GM12878 (cell line): Measurements from ENCODE around the gene TMEM229B. TPM values are rescaled to one million over a fixed set of nuclear protein-coding genes. Genes with fewer than 3 reads are reported as not detected.

ENCODE experiments used
- ATAC-seq: fragments of 200-7000 bp; cut with Tn5 transposase; 3 replicates; pipeline ENCODE4 v1.9.1; 2020; ENCODE audit warnings: mild to moderate bottlenecking, moderate library complexity
- BruUV-seq: library from RNA; stranded (reverse); fragments of 400-500 nt; replicated peaks from 2 replicates; lab custom pipeline; 2021; lab: Mats Ljungman, UMichigan
- CTCF ChIA-PET: fragments of 300-600 bp; sonication (Branson Sonifier 250); formaldehyde crosslinking; extraction: SDS; loops from one replicate; lab custom pipeline; 2021; ENCODE audit warnings: inconsistent platforms; lab: Yijun Ruan, JAX
- POLR2A ChIA-PET: fragments of 350-600 bp; formaldehyde crosslinking; extraction: SDS; loops from one replicate; lab custom pipeline; 2021; ENCODE audit warnings: inconsistent platforms; lab: Charles Lee
- RAD21 ChIA-PET: fragments of 300-600 bp; sonication (Branson Sonifier 250); formaldehyde crosslinking; loops from one replicate; lab custom pipeline; 2023; ENCODE audit warnings: antibody characterized with exemption; ENCODE audit not compliant: unreplicated experiment; lab: Charles Lee
- SMC1A ChIA-PET: fragments of 300-600 bp; sonication (Branson Sonifier 250); formaldehyde crosslinking; loops from one replicate; lab custom pipeline; 2023; ENCODE audit not compliant: unreplicated experiment, uncharacterized antibody; lab: Charles Lee
- DNase-seq: peaks from one replicate; pipeline ENCODE4 v3.0.0-alpha.2; 2011; ENCODE audit warnings: low read depth, low spot score
- FAIRE-seq: peaks from 3 replicates; lab custom pipeline; 2011; peaks lifted over from hg19 to GRCh38; lab: Jason Lieb, UNC
- H2AFZ ChIP-seq: 2 replicates; pipeline ENCODE4 v1.6.0; 2011; ENCODE audit warnings: low read depth, low read length, control low read depth; ENCODE audit not compliant: control insufficient read depth
- H3K27ac ChIP-seq: 2 replicates; pipeline ENCODE4 v1.5.1; 2011; ENCODE audit warnings: control low read depth; ENCODE audit not compliant: control insufficient read depth, insufficient read depth
- H3K27me3 ChIP-seq, 2 experiments: replicated peaks in 1 of 2; 2 replicates each; pipeline versions ENCODE4 v1.6.0 to v1.6.1; 2011; ENCODE audit warnings: low read length in 1 of 2; ENCODE audit not compliant: control insufficient read depth in 2 of 2, insufficient read depth in 2 of 2
- H3K36me3 ChIP-seq, 2 experiments: 2 replicates each; pipeline ENCODE4 v1.5.1; 2011; ENCODE audit warnings: low read length in 1 of 2; ENCODE audit not compliant: control insufficient read depth in 2 of 2, insufficient read depth in 2 of 2
- H3K4me1 ChIP-seq: 2 replicates; pipeline ENCODE4 v1.6.1; 2011; ENCODE audit warnings: mild to moderate bottlenecking, low read length, moderate library complexity, mixed read lengths; ENCODE audit not compliant: control insufficient read depth, insufficient read depth
- H3K4me2 ChIP-seq: 2 replicates; pipeline ENCODE4 v1.6.0; 2011; ENCODE audit warnings: control low read depth; ENCODE audit not compliant: control insufficient read depth, insufficient read depth
- H3K4me3 ChIP-seq: fragments of 200-600 bp; sonication (generic); 2 replicates; pipeline ENCODE4 v1.5.1; 2016
- H3K79me2 ChIP-seq: 2 replicates; pipeline ENCODE4 v1.6.0; 2011; ENCODE audit warnings: low read length; ENCODE audit not compliant: control insufficient read depth, insufficient read depth
- H3K9ac ChIP-seq: 2 replicates; pipeline ENCODE4 v1.8.0; 2011; ENCODE audit warnings: low read length, control low read depth, mixed read lengths; ENCODE audit not compliant: control insufficient read depth, insufficient read depth
- H3K9me3 ChIP-seq: replicated peaks from 3 replicates; pipeline ENCODE4 v1.5.1; 2011; ENCODE audit warnings: mild to moderate bottlenecking, low read length; ENCODE audit not compliant: control insufficient read depth, insufficient read depth
- H4K20me1 ChIP-seq: 2 replicates; pipeline ENCODE4 v1.6.0; 2011; ENCODE audit not compliant: control insufficient read depth, insufficient read depth
- CREM ChIP-seq: IDR thresholded peaks from 2 replicates; pipeline ENCODE4 v1.6.1; 2014; ENCODE audit warnings: antibody characterized with exemption, low read depth
- KAT2A ChIP-seq: conservative IDR thresholded peaks from 2 replicates; pipeline ENCODE4 v1.6.1; 2011; ENCODE audit warnings: low read depth, low read length; ENCODE audit not compliant: control insufficient read depth
- NR2F1 ChIP-seq: fragments of 450-650 bp; conservative IDR thresholded peaks from 2 replicates; pipeline ENCODE4 v1.6.1; 2017; ENCODE audit warnings: mild to moderate bottlenecking
- POLR2A ChIP-seq: IDR thresholded peaks from 2 replicates; pipeline ENCODE4 v1.6.1; 2011; ENCODE audit warnings: low read depth, mild to moderate bottlenecking, low read length
- STAT3 ChIP-seq: IDR thresholded peaks from 2 replicates; pipeline ENCODE4 v1.6.1; 2011; ENCODE audit warnings: low read depth, low read length, improper control_type of control experiment
- ZBTB11 ChIP-seq: fragments of 450-650 bp; formaldehyde crosslinking; IDR thresholded peaks from 2 replicates; pipeline ENCODE4 v1.5.0; 2022; ENCODE audit warnings: mild to moderate bottlenecking, missing genetic modification characterization
- ZNF622 ChIP-seq: fragments of 450-650 bp; IDR thresholded peaks from 2 replicates; pipeline ENCODE4 v1.6.1; 2017; ENCODE audit warnings: mild to moderate bottlenecking, inconsistent platforms
- WGBS: methylation state at CpG from one replicate; pipeline ENCODE4 v1.1.6; 2016; ENCODE audit warnings: low lambda C conversion rate; ENCODE audit not compliant: insufficient replicate concordance, insufficient coverage; ENCODE audit errors: missing lambda C conversion rate; 5-methylcytosine and 5-hydroxymethylcytosine counted together
- in situ Hi-C: fragments of 300-500 bp; cut with MboI; formaldehyde crosslinking; loops from 9 replicates; pipeline ENCODE4 v1.14.3; 2018; ENCODE audit warnings: mixed read lengths
- intact Hi-C: fragments of 100-400 bp; cut with micrococcal nuclease; formaldehyde crosslinking; loops from one replicate; pipeline ENCODE4 v1.14.2; 2022; ENCODE audit not compliant: unreplicated experiment
- polyA plus RNA-seq, 11 experiments: library from polyadenylated mRNA; depleted of rRNA in 4 of 11; unstranded in 6 of 11; stranded (reverse) in 5 of 11; fragments of >200 nt; fragmentation: Nextera tagmentation in 4 of 11; fragmentation: Illumina TruSeq in 1 of 11; extraction: Ambion mirVana in 4 of 11; extraction: Trizol in 1 of 11; gene quantifications; 1 replicate in 1 of 11; 2 replicates in 10 of 11; pipeline versions ENCODE4 v1.2.1 to v1.2.3, GENCODE V29; 2011 to 2016; ENCODE audit warnings: inconsistent platforms in 2 of 11, missing spikeins in 2 of 11, low read depth in 1 of 11
- total RNA-seq, 4 experiments: library from RNA; depleted of rRNA in 3 of 4; stranded (reverse); fragments of >200 nt in 3 of 4; fragmentation: Illumina TruSeq in 1 of 4; extraction: Trizol in 1 of 4; gene quantifications; 2 replicates each; pipeline versions ENCODE4 v1.2.1 to v1.2.3, GENCODE V29; 2013 to 2021
- TF ChIP-seq, protein P1 (sequence below): fragments of 450-650 bp; IDR thresholded peaks from 2 replicates; pipeline ENCODE4 v1.6.1; 2017; ENCODE audit warnings: mild to moderate bottlenecking, moderate library complexity
- TF ChIP-seq, protein P2 (sequence below): fragments of 150-350 bp; IDR thresholded peaks from 2 replicates; pipeline ENCODE4 v1.6.1; 2014; ENCODE audit warnings: mild to moderate bottlenecking, low read depth, low read length

TMEM229B gene
- total and polyA plus RNA-seq, 10 of the 15 experiments (the other 5 are each of a cell fraction or from before 2014, with no cell fraction given): 0.24 to 5.3 (median 1.7) TPM

DNA sequence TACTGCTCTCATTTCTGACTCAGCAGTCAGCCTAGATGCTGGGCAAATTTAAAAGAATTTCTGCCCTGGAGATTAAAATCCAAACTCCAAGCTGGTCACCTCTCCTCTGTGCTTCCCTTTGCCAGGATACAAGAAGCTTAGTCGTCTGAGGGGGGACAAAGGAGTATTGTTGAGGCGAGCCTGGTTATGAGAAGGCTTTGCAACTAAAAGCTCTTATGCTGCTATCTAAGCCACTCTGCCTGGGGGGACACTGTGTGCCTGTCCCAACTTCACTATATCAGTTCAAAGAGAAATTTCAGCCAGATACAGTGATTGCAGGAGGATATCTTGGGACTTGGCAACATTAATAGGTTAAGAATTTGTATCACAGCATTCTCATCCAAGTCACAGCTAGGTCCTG lies 33.7 kb upstream of the TMEM229B start:
- SMC1A ChIA-PET: interaction anchor here (0.5 to 1.0 kb wide), 3 partner anchors 9 to 49 kb away, joined by 3 to 6 read pairs (median 4); no protein-coding TSS in a partner anchor
- in situ Hi-C loops (no loop called here), intact Hi-C loops (no loop called here)

GRCh38 chr14:67520482-67520881 lies 32.0 kb upstream of the TMEM229B start:
- POLR2A ChIA-PET: no interaction called here
- BruUV-seq: no TSS peak
- Histone ChIP-seq H4K20me1 (no peaks in the 10 kb centered on the region), H3K4me1 (peaks cover 3% of the 10 kb centered on the region; the same call in 1 of the 2 replicates), H3K4me3 (no peak overlapping the region), H3K27ac (no peak overlapping the region), H3K27me3 (peaks cover 0 to 11% of the 10 kb centered on the region in 2 experiments; a peak in 1 of 4 replicates), H3K4me2 (no peak overlapping the region), H3K9ac (no peak overlapping the region), H3K9me3 (no peaks in the 10 kb centered on the region), H3K36me3 (no peaks in the 10 kb centered on the region), H2AFZ (no peak overlapping the region), H3K79me2 (no peaks in the 10 kb centered on the region)
- RAD21 ChIA-PET: no interaction called here
- DNase-seq: no peak
- intact Hi-C loops (no loop called here), in situ Hi-C loops (no loop called here)
- no peak for ATAC-seq
- SMC1A ChIA-PET: interaction anchor here (1.0 kb wide), 1 partner anchor 51 kb away, joined by 3 read pairs; no protein-coding TSS in a partner anchor
- CTCF ChIA-PET: interaction anchor here (1.0 to 2.9 kb wide), 4 partner anchors 50 to 184 kb away, joined by 4 to 11 read pairs (median 4); no protein-coding TSS in a partner anchor
- no peak for FAIRE-seq
- 35% methylated on average over 1 of the region's 1 CpG for WGBS
- TF ChIP-seq KAT2A: no peak
- TF ChIP-seq, protein P1, sequence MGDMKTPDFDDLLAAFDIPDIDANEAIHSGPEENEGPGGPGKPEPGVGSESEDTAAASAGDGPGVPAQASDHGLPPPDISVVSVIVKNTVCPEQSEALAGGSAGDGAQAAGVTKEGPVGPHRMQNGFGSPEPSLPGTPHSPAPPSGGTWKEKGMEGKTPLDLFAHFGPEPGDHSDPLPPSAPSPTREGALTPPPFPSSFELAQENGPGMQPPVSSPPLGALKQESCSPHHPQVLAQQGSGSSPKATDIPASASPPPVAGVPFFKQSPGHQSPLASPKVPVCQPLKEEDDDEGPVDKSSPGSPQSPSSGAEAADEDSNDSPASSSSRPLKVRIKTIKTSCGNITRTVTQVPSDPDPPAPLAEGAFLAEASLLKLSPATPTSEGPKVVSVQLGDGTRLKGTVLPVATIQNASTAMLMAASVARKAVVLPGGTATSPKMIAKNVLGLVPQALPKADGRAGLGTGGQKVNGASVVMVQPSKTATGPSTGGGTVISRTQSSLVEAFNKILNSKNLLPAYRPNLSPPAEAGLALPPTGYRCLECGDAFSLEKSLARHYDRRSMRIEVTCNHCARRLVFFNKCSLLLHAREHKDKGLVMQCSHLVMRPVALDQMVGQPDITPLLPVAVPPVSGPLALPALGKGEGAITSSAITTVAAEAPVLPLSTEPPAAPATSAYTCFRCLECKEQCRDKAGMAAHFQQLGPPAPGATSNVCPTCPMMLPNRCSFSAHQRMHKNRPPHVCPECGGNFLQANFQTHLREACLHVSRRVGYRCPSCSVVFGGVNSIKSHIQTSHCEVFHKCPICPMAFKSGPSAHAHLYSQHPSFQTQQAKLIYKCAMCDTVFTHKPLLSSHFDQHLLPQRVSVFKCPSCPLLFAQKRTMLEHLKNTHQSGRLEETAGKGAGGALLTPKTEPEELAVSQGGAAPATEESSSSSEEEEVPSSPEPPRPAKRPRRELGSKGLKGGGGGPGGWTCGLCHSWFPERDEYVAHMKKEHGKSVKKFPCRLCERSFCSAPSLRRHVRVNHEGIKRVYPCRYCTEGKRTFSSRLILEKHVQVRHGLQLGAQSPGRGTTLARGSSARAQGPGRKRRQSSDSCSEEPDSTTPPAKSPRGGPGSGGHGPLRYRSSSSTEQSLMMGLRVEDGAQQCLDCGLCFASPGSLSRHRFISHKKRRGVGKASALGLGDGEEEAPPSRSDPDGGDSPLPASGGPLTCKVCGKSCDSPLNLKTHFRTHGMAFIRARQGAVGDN: no peak
- TF ChIP-seq ZBTB11 (CRISPR knock-in tag): no peak

More for the DNA sequence above, 33.7 kb upstream of the TMEM229B start:
- no peak for TF ChIP-seq POLR2A
- TF ChIP-seq STAT3: no peak
- no peak for TF ChIP-seq ZNF622
- TF ChIP-seq, protein P2, sequence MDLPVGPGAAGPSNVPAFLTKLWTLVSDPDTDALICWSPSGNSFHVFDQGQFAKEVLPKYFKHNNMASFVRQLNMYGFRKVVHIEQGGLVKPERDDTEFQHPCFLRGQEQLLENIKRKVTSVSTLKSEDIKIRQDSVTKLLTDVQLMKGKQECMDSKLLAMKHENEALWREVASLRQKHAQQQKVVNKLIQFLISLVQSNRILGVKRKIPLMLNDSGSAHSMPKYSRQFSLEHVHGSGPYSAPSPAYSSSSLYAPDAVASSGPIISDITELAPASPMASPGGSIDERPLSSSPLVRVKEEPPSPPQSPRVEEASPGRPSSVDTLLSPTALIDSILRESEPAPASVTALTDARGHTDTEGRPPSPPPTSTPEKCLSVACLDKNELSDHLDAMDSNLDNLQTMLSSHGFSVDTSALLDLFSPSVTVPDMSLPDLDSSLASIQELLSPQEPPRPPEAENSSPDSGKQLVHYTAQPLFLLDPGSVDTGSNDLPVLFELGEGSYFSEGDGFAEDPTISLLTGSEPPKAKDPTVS: no peak
- TF ChIP-seq NR2F1: no peak
- no peak for TF ChIP-seq CREM
- Histone ChIP-seq H2AFZ (no peak overlapping the region), H3K4me3 (no peak overlapping the region), H3K9me3 (no peaks in the 10 kb centered on the region), H3K9ac (no peak overlapping the region), H3K36me3 (no peaks in the 10 kb centered on the region), H4K20me1 (no peaks in the 10 kb centered on the region), H3K4me2 (no peak overlapping the region), H3K27ac (no peak overlapping the region), H3K4me1 (no peaks in the 10 kb centered on the region), H3K79me2 (no peaks in the 10 kb centered on the region), H3K27me3 (peaks cover 0 to 11% of the 10 kb centered on the region in 2 experiments; a peak in 1 of 4 replicates)
- no peak for FAIRE-seq
- BruUV-seq: no TSS peak
- 0% methylated on average over 2 of the region's 2 CpGs for WGBS
- no peak for ATAC-seq
- ChIA-PET RAD21 (interaction anchor here (1.0 kb wide), 1 partner anchor 49 kb away, joined by 3 read pairs; no protein-coding TSS in a partner anchor), CTCF (interaction anchor here (0.5 to 2.9 kb wide), 2 partner anchors 95 to 1159 kb away, joined by 3 to 11 read pairs; no protein-coding TSS in a partner anchor), POLR2A (no interaction called here)
- no peak for DNase-seq
